ENCODE data around the gene SLC25A21.
"Not testable (repeated sequence)": the region's sequence is repeated elsewhere in the genome, so short reads cannot be mapped to it uniquely, and the experiment has no call there.

SLC25A21 gene

DNA sequence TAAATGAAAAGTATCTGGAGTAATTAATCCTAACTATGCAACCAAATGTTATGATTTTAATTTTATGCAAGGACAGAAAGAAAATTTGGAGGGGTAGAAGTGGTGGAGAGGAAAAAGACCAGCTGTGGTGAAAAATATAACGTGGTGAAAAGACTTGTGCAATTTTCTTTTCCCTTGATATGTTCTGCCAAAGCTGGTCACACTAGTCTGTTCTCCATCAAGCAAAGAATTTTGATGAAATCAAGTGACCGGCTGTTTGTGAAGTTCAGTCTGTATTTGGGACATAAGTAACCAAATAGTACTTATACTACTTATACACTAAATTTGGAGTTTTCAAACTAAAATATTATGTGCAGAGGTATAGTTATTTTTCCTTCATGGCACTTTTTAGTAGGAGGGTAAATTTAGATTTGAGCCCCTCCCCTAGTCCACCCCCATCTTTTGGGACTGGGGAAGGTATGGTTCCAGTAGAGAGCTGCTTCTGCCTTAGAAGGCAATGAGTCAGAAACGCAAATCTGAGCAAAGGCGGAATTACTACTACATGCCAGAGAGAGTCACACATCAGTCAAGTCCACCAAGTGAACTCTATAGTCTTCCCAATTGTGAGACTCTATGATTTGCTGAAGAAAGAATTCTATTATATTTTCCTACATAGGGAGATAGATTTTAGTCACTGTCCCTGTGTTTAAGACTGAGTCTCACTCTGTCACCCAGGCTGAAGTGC is 229.7 kb downstream of the SLC25A21 start:
- in situ Hi-C loops (cut with HindIII; ENCODE audit: low pct_ligation_motif_present, low pct_unique_long_range_greater_than_20kb, low sequenced_read_pairs): no loop called here

GRCh38 chr14:36941783-36942521 is 230.5 kb downstream of the SLC25A21 start:
- in situ Hi-C loops (cut with HindIII; ENCODE audit: low pct_ligation_motif_present, low pct_unique_long_range_greater_than_20kb, low sequenced_read_pairs): no loop called here
- DNase-seq: peak; percentile 60

More for the DNA sequence above, 229.7 kb downstream of the SLC25A21 start:
- DNase-seq: no peak

DNA sequence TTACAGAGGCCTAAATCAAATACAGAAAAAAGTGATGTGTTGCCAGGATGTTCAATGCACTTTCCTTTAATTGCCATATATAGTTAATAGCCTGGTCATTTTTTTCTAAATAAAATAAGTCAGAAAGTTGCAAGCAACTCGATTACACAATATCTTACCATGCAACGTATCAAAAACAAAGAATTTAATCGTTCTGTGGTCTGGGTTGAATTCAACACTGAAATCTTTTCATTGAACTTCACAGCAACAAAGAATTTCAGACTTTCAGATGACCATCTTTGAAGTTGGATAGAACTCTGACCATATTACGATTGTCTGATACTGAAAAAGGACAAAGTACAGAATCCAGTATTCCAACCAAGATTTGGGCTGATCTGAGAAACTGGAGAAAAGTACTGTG is 231.9 kb downstream of the SLC25A21 start:
- DNase-seq: no peak

DNA sequence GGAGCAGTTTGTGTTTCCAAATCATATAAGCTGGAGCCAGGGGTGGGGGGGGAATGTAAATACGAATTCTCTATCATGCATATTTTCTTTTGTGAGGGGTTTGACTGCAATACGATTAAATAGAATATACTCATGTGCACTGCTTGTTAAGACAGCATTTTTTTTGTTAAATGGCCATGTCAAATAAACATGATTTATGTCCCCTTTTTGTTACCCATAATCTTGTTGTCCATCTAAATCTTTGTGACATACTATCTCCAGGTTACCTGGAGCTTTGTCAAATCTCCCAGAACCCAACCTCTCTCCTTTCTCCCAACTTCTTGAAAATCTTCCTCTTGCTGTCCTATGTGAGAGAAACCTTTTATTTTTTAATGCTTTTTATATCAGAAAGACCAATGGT is 233.1 kb downstream of the SLC25A21 start:
- in situ Hi-C loops (cut with HindIII; ENCODE audit: low pct_ligation_motif_present, low pct_unique_long_range_greater_than_20kb, low sequenced_read_pairs): no loop called here
- DNase-seq: no peak

More for the DNA sequence above, 231.9 kb downstream of the SLC25A21 start:
- in situ Hi-C loops (cut with HindIII; ENCODE audit: low pct_ligation_motif_present, low pct_unique_long_range_greater_than_20kb, low sequenced_read_pairs): no loop called here

- in situ Hi-C loops (cut with HindIII; ENCODE audit: low pct_ligation_motif_present, low pct_unique_long_range_greater_than_20kb, low sequenced_read_pairs): no loop called here
- no peak for DNase-seq
Observed at GRCh38 chr14:36938678-36939077, 233.7 kb downstream of the SLC25A21 start.

GRCh38 chr14:36935976-36936678 is 236.3 kb downstream of the SLC25A21 start:
- DNase-seq: no peak
- in situ Hi-C loops (cut with HindIII; ENCODE audit: low pct_ligation_motif_present, low pct_unique_long_range_greater_than_20kb, low sequenced_read_pairs): no loop called here

GRCh38 chr14:36934304-36934703 is 238.1 kb downstream of the SLC25A21 start:
- DNase-seq: no peak
- in situ Hi-C loops (cut with HindIII; ENCODE audit: low pct_ligation_motif_present, low pct_unique_long_range_greater_than_20kb, low sequenced_read_pairs): no loop called here

DNA sequence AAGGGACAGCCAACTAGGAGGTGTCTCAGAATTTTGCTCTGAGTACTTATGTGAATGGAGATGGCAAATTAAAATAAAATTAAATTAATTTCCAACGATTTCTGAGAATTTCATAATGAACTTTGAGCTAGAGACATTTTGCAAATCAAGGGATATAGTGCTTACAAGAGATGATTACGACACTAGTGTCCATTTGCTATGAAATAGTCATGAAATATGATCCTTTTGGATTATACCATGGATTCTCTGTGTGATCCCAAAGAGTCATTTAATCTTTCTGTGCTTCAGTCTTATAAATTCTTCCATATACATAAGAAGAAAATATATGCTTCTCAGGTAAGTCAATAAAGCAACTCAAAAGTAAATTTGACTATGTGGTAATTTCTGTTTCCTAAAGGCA is 240.6 kb downstream of the SLC25A21 start:
- in situ Hi-C loops (cut with HindIII; ENCODE audit: low pct_ligation_motif_present, low pct_unique_long_range_greater_than_20kb, low sequenced_read_pairs): no loop called here
- no peak for DNase-seq

GRCh38 chr14:36928432-36928831 is 244.0 kb downstream of the SLC25A21 start:
- in situ Hi-C loops (cut with HindIII; ENCODE audit: low pct_ligation_motif_present, low pct_unique_long_range_greater_than_20kb, low sequenced_read_pairs): no loop called here
- no peak for DNase-seq

GRCh38 chr14:36925094-36925493 is 247.3 kb downstream of the SLC25A21 start:
- in situ Hi-C loops (cut with HindIII; ENCODE audit: low pct_ligation_motif_present, low pct_unique_long_range_greater_than_20kb, low sequenced_read_pairs): no loop called here
- no peak for DNase-seq

GRCh38 chr14:36916668-36917067 is 255.7 kb downstream of the SLC25A21 start:
- in situ Hi-C loops (cut with HindIII; ENCODE audit: low pct_ligation_motif_present, low pct_unique_long_range_greater_than_20kb, low sequenced_read_pairs): no loop called here
- no peak for DNase-seq

DNA sequence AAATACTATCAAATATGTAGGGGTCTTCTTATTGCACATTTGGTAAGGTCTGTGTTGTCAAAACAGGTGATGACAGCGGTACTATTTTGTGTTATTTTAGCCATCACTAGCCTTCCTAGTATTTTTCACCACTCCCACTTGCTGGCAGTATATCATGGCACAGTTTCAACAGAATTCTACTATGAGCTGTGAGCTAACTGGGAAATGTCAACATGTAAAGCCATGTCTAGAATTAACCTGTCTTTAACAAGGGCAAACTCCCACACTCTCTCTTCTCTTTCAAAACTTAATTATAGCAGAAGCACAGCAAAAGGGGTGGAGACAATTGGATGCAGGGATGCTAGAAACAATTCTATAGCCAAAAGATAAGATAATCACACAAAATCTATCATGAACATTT is 257.3 kb downstream of the SLC25A21 start:
- in situ Hi-C loops (cut with HindIII; ENCODE audit: low pct_ligation_motif_present, low pct_unique_long_range_greater_than_20kb, low sequenced_read_pairs): no loop called here
- DNase-seq: no peak

DNA sequence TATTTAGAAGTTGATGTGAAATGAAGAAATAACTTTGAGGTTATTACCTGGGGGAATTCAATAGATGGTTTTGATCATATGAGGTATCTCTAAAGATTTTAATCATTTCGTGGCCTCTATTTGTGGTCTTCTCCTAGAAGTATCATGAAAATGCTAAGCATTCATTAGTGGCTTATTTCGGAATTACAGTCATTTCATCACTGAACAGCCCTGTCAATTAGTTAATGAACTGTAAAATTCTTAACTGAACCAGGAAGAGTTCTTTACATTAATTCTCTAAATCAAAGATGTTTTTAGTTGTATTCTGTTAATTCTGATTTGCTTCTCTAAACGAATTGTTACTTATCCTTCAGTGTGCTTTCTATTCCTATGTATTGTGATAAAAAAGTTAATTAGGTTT is 261.8 kb downstream of the SLC25A21 start:
- in situ Hi-C loops (cut with HindIII; ENCODE audit: low pct_ligation_motif_present, low pct_unique_long_range_greater_than_20kb, low sequenced_read_pairs): no loop called here

DNA sequence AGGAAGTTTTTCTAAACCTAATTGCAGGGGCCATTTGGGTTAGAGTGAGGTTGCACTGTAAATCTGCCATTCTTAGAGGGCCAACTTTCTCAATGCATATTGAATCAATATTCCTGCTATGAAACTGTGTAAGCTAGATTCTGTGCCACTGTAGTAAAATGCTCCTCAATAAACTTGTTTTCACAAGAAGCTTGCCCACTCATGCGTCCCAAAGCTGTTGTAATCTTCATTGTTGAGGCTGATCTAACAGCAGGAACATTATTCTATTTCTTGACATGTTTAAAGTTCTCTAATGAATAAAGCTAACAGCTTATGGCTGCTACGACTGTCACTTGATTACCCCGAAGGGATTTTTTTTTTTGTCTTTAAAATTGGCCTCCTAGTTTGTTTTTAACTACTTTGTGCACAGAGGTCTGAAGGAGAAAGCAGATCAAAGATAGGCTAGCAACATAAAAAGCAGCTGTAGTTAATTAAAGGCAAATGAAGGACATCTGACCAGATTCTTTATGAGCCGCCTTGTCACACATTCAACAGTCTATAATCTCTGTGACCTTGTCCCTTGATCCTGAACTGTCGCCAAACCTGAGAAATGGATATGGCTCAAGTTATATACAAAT is 267.0 kb downstream of the SLC25A21 start:
- in situ Hi-C loops (cut with HindIII; ENCODE audit: low pct_ligation_motif_present, low pct_unique_long_range_greater_than_20kb, low sequenced_read_pairs): no loop called here
- DNase-seq: no peak

More for the DNA sequence above, 261.8 kb downstream of the SLC25A21 start:
- DNase-seq: no peak

- in situ Hi-C loops (cut with HindIII; ENCODE audit: low pct_ligation_motif_present, low pct_unique_long_range_greater_than_20kb, low sequenced_read_pairs): no loop called here
Observed at GRCh38 chr14:36901861-36902260, 270.5 kb downstream of the SLC25A21 start.

GRCh38 chr14:36900846-36901245 is 271.6 kb downstream of the SLC25A21 start:
- DNase-seq: no peak
- in situ Hi-C loops (cut with HindIII; ENCODE audit: low pct_ligation_motif_present, low pct_unique_long_range_greater_than_20kb, low sequenced_read_pairs): no loop called here

More at GRCh38 chr14:36901861-36902260, 270.5 kb downstream of the SLC25A21 start:
- no peak for DNase-seq

DNA sequence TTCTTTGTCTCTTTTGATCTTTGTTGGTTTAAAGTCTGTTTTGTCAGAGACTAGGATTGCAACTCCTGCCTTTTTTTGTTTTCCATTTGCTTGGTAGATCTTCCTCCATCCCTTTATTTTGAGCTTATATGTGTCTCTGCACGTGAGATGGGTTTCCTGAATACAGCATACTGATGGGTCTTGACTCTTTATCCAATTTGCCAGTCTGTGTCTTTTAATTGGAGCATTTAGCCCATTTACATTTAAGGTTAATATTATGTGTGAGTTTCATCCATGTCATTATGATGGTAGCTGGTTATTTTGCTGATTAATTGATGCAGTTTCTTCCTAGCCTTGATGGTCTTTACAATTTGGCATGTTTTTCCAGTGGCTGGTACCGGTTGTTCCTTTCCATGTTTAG is 276.1 kb downstream of the SLC25A21 start:
- in situ Hi-C loops (cut with HindIII; ENCODE audit: low pct_ligation_motif_present, low pct_unique_long_range_greater_than_20kb, low sequenced_read_pairs): not testable (repeated sequence)

DNA sequence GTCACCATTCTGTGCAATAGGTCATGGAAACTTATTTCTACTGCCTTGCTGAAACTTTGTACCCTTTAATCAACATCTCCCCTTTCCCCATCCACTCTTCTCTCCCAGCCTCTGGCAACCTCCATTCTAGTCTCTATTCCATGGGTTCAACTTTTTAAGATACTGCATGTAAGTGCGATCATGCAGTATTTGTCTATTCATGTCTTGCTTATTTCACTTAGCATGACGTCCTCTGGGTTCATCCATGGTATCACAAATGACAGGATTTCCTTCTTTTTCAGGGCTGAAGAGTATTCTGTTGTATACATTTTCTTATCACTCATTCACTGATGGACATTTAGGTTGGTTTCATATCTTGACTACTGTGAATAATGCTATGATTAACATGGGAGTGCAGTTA is 288.4 kb downstream of the SLC25A21 start:
- in situ Hi-C loops (cut with HindIII; ENCODE audit: low pct_ligation_motif_present, low pct_unique_long_range_greater_than_20kb, low sequenced_read_pairs): no loop called here
- no peak for DNase-seq

More for the DNA sequence above, 276.1 kb downstream of the SLC25A21 start:
- DNase-seq: not testable (repeated sequence)

DNA sequence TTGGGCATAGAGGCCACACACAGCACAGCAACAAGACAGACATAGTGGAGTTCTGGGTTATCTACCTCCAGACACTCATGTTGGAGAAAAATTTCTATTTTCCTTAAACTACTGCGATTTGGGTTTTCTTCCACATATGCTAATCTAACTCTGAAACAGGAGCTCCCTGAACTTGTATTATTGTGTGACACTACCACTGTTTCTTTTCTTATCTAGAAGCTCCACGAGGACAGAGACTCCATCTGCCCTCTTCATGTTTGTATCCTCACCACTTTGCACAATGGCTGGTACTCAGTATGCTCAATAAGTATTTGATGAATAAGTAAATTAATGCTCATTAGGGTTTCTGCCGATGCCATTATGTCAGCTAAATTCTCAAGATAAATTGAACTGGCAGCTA is 292.1 kb downstream of the SLC25A21 start:
- in situ Hi-C loops (cut with HindIII; ENCODE audit: low pct_ligation_motif_present, low pct_unique_long_range_greater_than_20kb, low sequenced_read_pairs): no loop called here
- no peak for DNase-seq

All from ACHN (cell line).